Measurements from ENCODE around the gene ZNF14. TPM values are rescaled to one million over a fixed set of nuclear protein-coding genes. Genes with fewer than 3 reads are reported as not detected.
A peak's percentile ranks its signal among the peaks of the same experiment; 100 is the strongest.
"Not testable (repeated sequence)": the region's sequence is repeated elsewhere in the genome, so short reads cannot be mapped to it uniquely, and the experiment has no call there.

Gene ZNF14
- total and polyA plus RNA-seq, 5 donors = 3.5 to 5.8 (median 5.0) TPM

GRCh38 chr19:19745496-19746285 is 12.8 kb upstream of the ZNF14 start:
- intact Hi-C loops (cut with DNase I) = no loop called here
- H3K9me3 ChIP-seq (ENCODE audit: control insufficient read depth, low read length) = no peaks in the 10 kb centered on the region

DNA sequence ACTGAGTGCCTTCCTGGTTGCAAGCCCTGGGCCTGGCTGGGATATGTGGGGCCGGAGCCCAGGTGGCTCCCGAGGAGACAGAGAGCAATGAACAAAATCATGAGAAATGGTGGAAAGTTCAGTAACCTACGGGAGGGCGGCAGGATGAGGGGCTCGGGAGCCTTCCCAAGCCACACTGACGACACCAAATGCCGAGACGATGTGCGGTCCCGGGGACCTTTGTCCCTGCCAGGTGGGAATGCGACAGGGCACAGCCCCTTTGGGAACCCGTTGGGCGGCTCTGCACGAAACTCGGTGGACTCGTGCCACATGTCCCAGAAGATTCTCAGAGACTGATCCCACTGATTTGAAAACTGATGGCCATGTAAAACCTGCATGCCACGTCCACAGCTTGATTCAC is 11.7 kb upstream of the ZNF14 start:
- H3K27me3 ChIP-seq (ENCODE audit: control insufficient read depth, insufficient read depth) = no peaks in the 10 kb centered on the region
- no peaks in the 10 kb centered on the region for H3K4me1 ChIP-seq (ENCODE audit: control insufficient read depth, insufficient read depth, low read length)
- H3K27ac ChIP-seq (ENCODE audit: low read length) = no peak overlapping the region
- intact Hi-C loops (cut with DNase I) = no loop called here
- DNase-seq (peak in 1 of 3 donors; percentile 43), ATAC-seq (no peak)
- H3K4me3 ChIP-seq (ENCODE audit: low read length) = no peak overlapping the region
- WGBS = 91% methylated on average over 17 of the region's 17 CpGs
- no peaks in the 10 kb centered on the region for H3K9me3 ChIP-seq (ENCODE audit: control insufficient read depth, low read length)

More at GRCh38 chr19:19745496-19746285, 12.8 kb upstream of the ZNF14 start:
- WGBS = 74% methylated on average over 17 of the region's 17 CpGs
- DNase-seq = peak in 1 of 3 donors; percentile 41
- Histone ChIP-seq H3K27ac (ENCODE audit: low read length) (no peak overlapping the region), H3K27me3 (ENCODE audit: control insufficient read depth, insufficient read depth) (no peaks in the 10 kb centered on the region), H3K4me1 (ENCODE audit: control insufficient read depth, insufficient read depth, low read length) (no peaks in the 10 kb centered on the region), H3K4me3 (ENCODE audit: low read length) (no peak overlapping the region)
- no peak for ATAC-seq

- intact Hi-C loops (cut with DNase I); DNase-seq; ATAC-seq; H3K27ac ChIP-seq (ENCODE audit: low read length); H3K4me1 ChIP-seq (ENCODE audit: control insufficient read depth, insufficient read depth, low read length); H3K9me3 ChIP-seq (ENCODE audit: control insufficient read depth, low read length); H3K4me3 ChIP-seq (ENCODE audit: low read length); H3K27me3 ChIP-seq (ENCODE audit: control insufficient read depth, insufficient read depth): not testable (repeated sequence)
- 76% methylated on average over 6 of the region's 6 CpGs for WGBS
Observed at GRCh38 chr19:19743921-19744320, 11.0 kb upstream of the ZNF14 start.

GRCh38 chr19:19743176-19743575 is 10.3 kb upstream of the ZNF14 start:
- intact Hi-C loops (cut with DNase I) = no loop called here
- DNase-seq (no peak), ATAC-seq (no peak)
- Histone ChIP-seq H3K27ac (ENCODE audit: low read length) (no peak overlapping the region), H3K27me3 (ENCODE audit: control insufficient read depth, insufficient read depth) (no peaks in the 10 kb centered on the region), H3K9me3 (ENCODE audit: control insufficient read depth, low read length) (no peaks in the 10 kb centered on the region), H3K4me1 (ENCODE audit: control insufficient read depth, insufficient read depth, low read length) (no peaks in the 10 kb centered on the region), H3K4me3 (ENCODE audit: low read length) (no peak overlapping the region)
- WGBS = 81% methylated on average over 6 of the region's 6 CpGs

DNA sequence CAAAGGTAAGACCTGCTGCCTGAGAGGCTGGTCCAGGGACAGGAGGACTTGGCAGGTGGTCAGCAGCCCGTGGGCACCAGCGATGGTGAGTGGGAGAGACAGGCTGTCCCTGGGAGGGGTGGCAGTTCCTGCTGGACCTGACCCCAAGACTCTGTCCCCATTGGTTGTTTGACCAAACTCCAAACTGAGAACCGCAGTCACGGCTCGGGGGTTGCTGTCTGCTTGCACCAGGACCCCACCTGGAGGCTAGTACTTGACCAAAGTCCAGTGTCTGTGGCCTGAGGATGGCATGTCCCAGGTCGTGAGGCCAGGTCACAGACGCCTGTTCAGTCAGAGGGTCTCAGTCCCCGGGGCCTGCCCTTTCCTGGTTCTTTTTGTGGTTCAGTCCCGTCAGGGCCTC is 9.9 kb upstream of the ZNF14 start:
- no peaks in the 10 kb centered on the region for H3K4me1 ChIP-seq (ENCODE audit: control insufficient read depth, insufficient read depth, low read length)
- WGBS = 85% methylated on average over 9 of the region's 9 CpGs
- intact Hi-C loops (cut with DNase I) = no loop called here
- no peak overlapping the region for H3K27ac ChIP-seq (ENCODE audit: low read length)
- no peaks in the 10 kb centered on the region for H3K9me3 ChIP-seq (ENCODE audit: control insufficient read depth, low read length)
- H3K4me3 ChIP-seq (ENCODE audit: low read length) = no peak overlapping the region
- DNase-seq (no peak), ATAC-seq (no peak)
- no peaks in the 10 kb centered on the region for H3K27me3 ChIP-seq (ENCODE audit: control insufficient read depth, insufficient read depth)

DNA sequence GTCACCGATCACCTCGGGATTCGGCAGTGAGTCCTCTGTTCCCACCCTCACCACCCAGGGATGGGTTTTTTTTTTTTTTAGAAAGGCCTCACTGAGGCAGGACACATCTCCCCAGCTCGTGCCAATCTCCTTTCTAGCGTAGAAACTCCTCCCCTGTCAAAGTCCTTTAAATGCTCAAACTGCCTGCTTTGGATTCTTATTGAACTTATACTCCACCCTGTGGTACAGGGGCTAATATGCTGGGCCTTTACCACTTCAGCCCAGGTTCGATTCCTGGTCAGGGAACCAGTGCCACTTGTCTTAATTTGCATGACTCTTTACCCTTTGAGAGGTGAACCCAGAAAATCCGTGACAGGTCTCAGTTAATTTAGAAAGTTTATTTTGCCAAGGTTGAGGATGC is 8.3 kb upstream of the ZNF14 start:
- ATAC-seq (no peak), DNase-seq (no peak)
- H3K4me1 ChIP-seq (ENCODE audit: control insufficient read depth, insufficient read depth, low read length) = no peaks in the 10 kb centered on the region
- intact Hi-C loops (cut with DNase I) = no loop called here
- H3K9me3 ChIP-seq (ENCODE audit: control insufficient read depth, low read length) = no peaks in the 10 kb centered on the region
- no peak overlapping the region for H3K4me3 ChIP-seq (ENCODE audit: low read length)
- H3K27me3 ChIP-seq (ENCODE audit: control insufficient read depth, insufficient read depth) = no peaks in the 10 kb centered on the region
- H3K27ac ChIP-seq (ENCODE audit: low read length) = no peak overlapping the region
- WGBS = 80% methylated on average over 7 of the region's 7 CpGs

DNA sequence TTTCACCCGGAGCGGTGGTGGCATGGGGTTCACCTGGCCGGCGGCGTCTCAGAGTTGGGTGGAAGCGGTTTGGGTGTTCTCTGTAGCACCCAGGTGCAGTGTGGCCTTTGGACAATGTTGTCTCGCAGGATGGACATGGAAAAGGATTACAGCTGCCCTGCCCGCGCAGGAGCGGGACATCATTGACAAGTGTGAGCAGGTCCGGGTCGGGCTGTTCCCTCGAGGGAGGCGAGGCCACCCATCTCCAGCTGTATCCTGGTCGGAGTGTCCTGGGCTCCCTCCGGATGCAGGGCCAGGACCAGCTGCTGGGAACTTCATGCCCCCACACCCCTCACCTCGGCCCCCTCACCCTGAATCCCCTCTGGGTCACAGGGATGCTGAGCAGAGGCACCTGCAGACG is 7.8 kb upstream of the ZNF14 start:
- H3K4me3 ChIP-seq (ENCODE audit: low read length) = no peak overlapping the region
- WGBS = 89% methylated on average over 18 of the region's 18 CpGs
- intact Hi-C loops (cut with DNase I) = no loop called here
- DNase-seq (no peak), ATAC-seq (no peak)
- no peaks in the 10 kb centered on the region for H3K27me3 ChIP-seq (ENCODE audit: control insufficient read depth, insufficient read depth)
- no peaks in the 10 kb centered on the region for H3K4me1 ChIP-seq (ENCODE audit: control insufficient read depth, insufficient read depth, low read length)
- no peaks in the 10 kb centered on the region for H3K9me3 ChIP-seq (ENCODE audit: control insufficient read depth, low read length)
- no peak overlapping the region for H3K27ac ChIP-seq (ENCODE audit: low read length)

DNA sequence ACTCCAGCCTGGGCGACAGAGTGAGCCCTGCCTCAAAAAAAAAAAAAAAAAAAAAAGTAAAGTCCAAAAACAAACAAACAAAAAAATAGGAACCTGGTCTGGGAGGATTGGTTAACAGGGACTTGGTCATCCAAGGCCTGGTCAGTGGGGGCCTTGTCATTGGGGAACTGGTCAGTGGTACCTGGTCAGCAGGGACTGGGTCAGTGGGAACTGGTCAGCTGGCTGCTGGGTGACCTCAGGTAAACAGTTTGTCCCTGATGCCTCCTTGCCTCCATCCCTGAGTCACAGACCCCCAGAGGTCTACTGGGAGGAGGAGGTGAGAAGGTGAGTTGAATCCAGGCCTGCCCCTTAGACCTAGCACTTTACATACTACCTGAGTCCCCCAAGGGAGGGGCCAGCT is 5.7 kb upstream of the ZNF14 start:
- no peaks in the 10 kb centered on the region for H3K27me3 ChIP-seq (ENCODE audit: control insufficient read depth, insufficient read depth)
- H3K9me3 ChIP-seq (ENCODE audit: control insufficient read depth, low read length) = no peaks in the 10 kb centered on the region
- no peak overlapping the region for H3K27ac ChIP-seq (ENCODE audit: low read length)
- whole genome bisulfite sequencing = 89% methylated on average over 1 of the region's 1 CpG
- no peak for ATAC-seq
- intact Hi-C loops (cut with DNase I) = no loop called here
- H3K4me1 ChIP-seq (ENCODE audit: control insufficient read depth, insufficient read depth, low read length) = no peaks in the 10 kb centered on the region
- DNase-seq = no peak
- H3K4me3 ChIP-seq (ENCODE audit: low read length) = no peak overlapping the region

DNA sequence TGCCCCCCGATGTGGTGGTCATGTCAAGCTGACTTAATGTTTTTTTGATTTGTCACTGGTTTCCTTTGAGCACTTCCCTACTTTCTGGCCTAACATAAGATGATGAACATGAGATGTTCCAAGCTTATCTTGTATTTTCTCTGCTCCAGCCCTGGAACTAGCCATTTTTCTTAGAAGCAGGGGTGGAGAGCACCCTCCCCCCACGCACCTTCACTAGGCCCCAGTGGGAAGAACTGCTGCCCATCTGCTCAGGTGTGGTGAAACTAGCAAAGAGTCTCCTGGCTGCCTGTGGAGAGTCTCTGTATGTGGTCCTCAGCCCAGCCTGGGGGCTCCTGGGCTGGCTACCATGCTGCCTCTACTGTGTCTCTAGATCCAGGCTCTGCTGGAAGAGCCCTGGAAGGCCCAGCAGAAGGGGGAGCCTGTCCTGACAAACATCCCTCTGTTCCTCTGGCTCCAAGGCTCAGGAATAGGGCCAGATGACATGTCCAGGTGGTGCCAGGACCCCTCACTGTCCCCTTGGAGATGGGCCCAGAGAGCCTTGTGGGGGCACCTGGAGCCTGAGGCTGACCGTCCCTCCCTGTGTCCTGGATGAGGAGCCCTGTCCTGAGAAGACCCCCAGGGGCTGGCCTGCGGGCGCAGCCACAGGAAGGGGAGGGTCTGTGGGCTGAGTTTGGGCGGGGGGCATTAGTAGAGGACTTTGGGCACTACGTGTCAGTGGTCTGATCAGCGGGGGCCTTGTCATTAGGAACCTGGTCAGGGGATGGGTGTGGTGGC is 4.8 kb upstream of the ZNF14 start:
- no peak for DNase-seq
- H3K27me3 ChIP-seq (ENCODE audit: control insufficient read depth, insufficient read depth) = no peaks in the 10 kb centered on the region
- intact Hi-C loops (cut with DNase I) = no loop called here
- no peaks in the 10 kb centered on the region for H3K4me1 ChIP-seq (ENCODE audit: control insufficient read depth, insufficient read depth, low read length)
- no peak for ATAC-seq
- H3K4me3 ChIP-seq (ENCODE audit: low read length) = no peak overlapping the region
- WGBS = 78% methylated on average over 8 of the region's 8 CpGs
- no peaks in the 10 kb centered on the region for H3K9me3 ChIP-seq (ENCODE audit: control insufficient read depth, low read length)
- H3K27ac ChIP-seq (ENCODE audit: low read length) = no peak overlapping the region

GRCh38 chr19:19721896-19722295 is 11.0 kb downstream of the ZNF14 start:
- WGBS = 99% methylated on average over 2 of the region's 2 CpGs
- DNase-seq (no peak), ATAC-seq (no peak)
- Histone ChIP-seq H3K27ac (ENCODE audit: low read length) (no peak overlapping the region), H3K27me3 (ENCODE audit: control insufficient read depth, insufficient read depth) (no peaks in the 10 kb centered on the region), H3K4me1 (ENCODE audit: control insufficient read depth, insufficient read depth, low read length) (no peaks in the 10 kb centered on the region), H3K9me3 (ENCODE audit: control insufficient read depth, low read length) (peaks cover 6% of the 10 kb centered on the region), H3K4me3 (ENCODE audit: low read length) (no peak overlapping the region)
- intact Hi-C loops (cut with DNase I) = no loop called here

GRCh38 chr19:19719798-19720197 is 13.1 kb downstream of the ZNF14 start:
- H3K27me3 ChIP-seq (ENCODE audit: control insufficient read depth, insufficient read depth) = no peaks in the 10 kb centered on the region

More at GRCh38 chr19:19719798-19720197, 13.1 kb downstream of the ZNF14 start:
- H3K9me3 ChIP-seq (ENCODE audit: control insufficient read depth, low read length) = peaks cover 15% of the 10 kb centered on the region
- intact Hi-C loops (cut with DNase I) = no loop called here
- no peaks in the 10 kb centered on the region for H3K4me1 ChIP-seq (ENCODE audit: control insufficient read depth, insufficient read depth, low read length)
- WGBS = 99% methylated on average over 2 of the region's 2 CpGs
- ATAC-seq = no peak
- H3K4me3 ChIP-seq (ENCODE audit: low read length) = no peak overlapping the region
- H3K27ac ChIP-seq (ENCODE audit: low read length) = no peak overlapping the region
- no peak for DNase-seq

Data from right cardiac atrium (tissue), 5 donors.